WERI-Rb-1 (cell line): ENCODE results near the gene ZNF658.
"Not testable (repeated sequence)": the region's sequence is repeated elsewhere in the genome, so short reads cannot be mapped to it uniquely, and the experiment has no call there.

Experiments
- DNase-seq: peaks from one replicate; pipeline ENCODE4 v3.0.0-alpha.2; 2020
- H3K27ac ChIP-seq: fragments of 250-450 bp; sonication (Bioruptor Pico); 2 replicates; pipeline ENCODE4 v1.5.1; 2020; ENCODE audit warnings: mild to moderate bottlenecking, moderate library complexity
- H3K27me3 ChIP-seq: fragments of 250-450 bp; sonication (Bioruptor Pico); 2 replicates; pipeline ENCODE4 v1.5.1; 2021; ENCODE audit warnings: mild to moderate bottlenecking, low read depth, moderate library complexity; ENCODE audit not compliant: insufficient read depth, severe bottlenecking
- H3K36me3 ChIP-seq: fragments of 250-450 bp; sonication (Bioruptor Pico); 2 replicates; pipeline ENCODE4 v1.5.1; 2020; ENCODE audit warnings: mild to moderate bottlenecking, moderate library complexity
- H3K4me3 ChIP-seq: 2 replicates; pipeline ENCODE4 v1.5.1; 2011; ENCODE audit warnings: low read depth, mild to moderate bottlenecking, control low read depth, low read length
- H3K9me3 ChIP-seq: fragments of 250-450 bp; sonication (Bioruptor Pico); 2 replicates; pipeline ENCODE4 v1.5.1; 2021; ENCODE audit warnings: mild to moderate bottlenecking, moderate library complexity; ENCODE audit not compliant: severe bottlenecking

Gene ZNF658

GRCh38 chr9:66952576-66952975 lies 52.1 kb downstream of the ZNF658 start:
- not testable (repeated sequence) for DNase-seq, H3K36me3 ChIP-seq, H3K27ac ChIP-seq, H3K4me3 ChIP-seq, H3K27me3 ChIP-seq, H3K9me3 ChIP-seq
